HCT116 (cell line): ENCODE measurements around the gene SLC16A12. TPM values are rescaled to one million over a fixed set of nuclear protein-coding genes. Genes with fewer than 3 reads are reported as not detected.

Experiments
- ATAC-seq: fragments of 200-7000 bp; cut with Tn5 transposase; 2 replicates; pipeline ENCODE4 v1.9.1; 2020; ENCODE audit warnings: mild to moderate bottlenecking, moderate library complexity
- BruUV-seq: library from RNA; stranded (reverse); fragments of 400-500 nt; replicated peaks from 2 replicates; lab custom pipeline; 2021; lab: Mats Ljungman, UMichigan
- CTCF ChIA-PET: fragments of 300-600 bp; sonication (Branson Sonifier 250); formaldehyde crosslinking; loops from one replicate; lab custom pipeline; 2021; ENCODE audit warnings: antibody characterized with exemption; lab: Charles Lee
- POLR2A ChIA-PET: fragments of 300-600, 350-600 bp; sonication (Branson Sonifier 250); formaldehyde crosslinking; loops from one replicate; lab custom pipeline; 2021; ENCODE audit warnings: antibody characterized with exemption; lab: Charles Lee
- RAD21 ChIA-PET, 2 experiments: fragments of 300-600 bp; sonication (Branson Sonifier 250); formaldehyde crosslinking; loops; one replicate each; lab custom pipeline; 2023; ENCODE audit warnings: low total read pairs in 2 of 2; ENCODE audit not compliant: uncharacterized antibody in 2 of 2, unreplicated experiment in 2 of 2, low non-redundant PET in 1 of 2; lab: Charles Lee
- DNase-seq: peaks from one replicate; pipeline ENCODE4 v3.0.0-alpha.2; 2010; ENCODE audit warnings: low read depth, low spot score
- H2AFZ ChIP-seq: fragments of 200-600 bp; shearing (Covaris generic), sonication (generic); 2 replicates; pipeline ENCODE4 v1.6.1; 2017; ENCODE audit warnings: low read depth, mixed run types, mixed read lengths, antibody characterized with exemption, low read length; ENCODE audit not compliant: poor library complexity, severe bottlenecking
- H3K27ac ChIP-seq: 2 replicates; pipeline ENCODE4 v1.5.1; 2012; ENCODE audit warnings: low read depth, low read length
- H3K27me3 ChIP-seq: fragments of 200-600 bp; sonication (generic); 2 replicates; pipeline ENCODE4 v1.6.1; 2016; ENCODE audit warnings: mixed run types, low read length, mixed read lengths; ENCODE audit not compliant: insufficient read depth
- H3K36me3 ChIP-seq, 2 experiments: fragments of 200-500 bp in 1 of 2; fragments of 200-600 bp in 1 of 2; sonication (Bioruptor generic) in 1 of 2; sonication (generic) in 1 of 2; 2 replicates each; pipeline versions ENCODE4 v1.5.1 to v1.6.1; 2014 to 2016; ENCODE audit warnings: low read length in 2 of 2, inconsistent platforms in 1 of 2, mixed read lengths in 1 of 2, mixed run types in 1 of 2; ENCODE audit not compliant: insufficient read depth in 2 of 2, control insufficient read depth in 1 of 2
- H3K4me1 ChIP-seq, 2 experiments: fragments of 200-600 bp in 1 of 2; sonication (generic) in 1 of 2; 2 replicates each; pipeline versions ENCODE4 v1.5.1 to v1.6.1; 2012 to 2017; ENCODE audit warnings: low read length in 2 of 2, inconsistent platforms in 1 of 2, mild to moderate bottlenecking in 1 of 2, mixed read lengths in 1 of 2, mixed run types in 1 of 2, moderate library complexity in 1 of 2; ENCODE audit not compliant: insufficient read depth in 2 of 2, control insufficient read depth in 1 of 2
- H3K4me2 ChIP-seq: fragments of 200-600 bp; sonication (generic); 2 replicates; pipeline ENCODE4 v1.6.1; 2017; ENCODE audit warnings: mixed run types, low read length, mixed read lengths
- H3K4me3 ChIP-seq, 2 experiments: fragments of 200-600 bp in 1 of 2; sonication (generic) in 1 of 2; replicated peaks in 1 of 2; 2 replicates each; pipeline ENCODE4 v1.5.1; 2011 to 2016; ENCODE audit warnings: low read length in 2 of 2, control low read depth in 1 of 2, low read depth in 1 of 2, mild to moderate bottlenecking in 1 of 2, mixed read lengths in 1 of 2, mixed run types in 1 of 2
- H3K79me2 ChIP-seq: fragments of 200-600 bp; sonication (generic); 2 replicates; pipeline ENCODE4 v1.6.1; 2017; ENCODE audit warnings: mild to moderate bottlenecking, mixed run types, low read length, moderate library complexity, mixed read lengths; ENCODE audit not compliant: insufficient read depth
- H3K9ac ChIP-seq: fragments of 200-600 bp; sonication (generic); 2 replicates; pipeline ENCODE4 v1.6.1; 2016; ENCODE audit warnings: low read length, mixed read lengths
- H3K9me2 ChIP-seq: fragments of 200-600 bp; sonication (generic), shearing (Covaris generic); 2 replicates; pipeline ENCODE4 v1.6.1; 2017; ENCODE audit warnings: mixed run types, mild to moderate bottlenecking, moderate library complexity; ENCODE audit not compliant: insufficient read depth
- H3K9me3 ChIP-seq, 2 experiments: fragments of 200-500 bp in 1 of 2; fragments of 200-600 bp in 1 of 2; sonication (Bioruptor generic) in 1 of 2; sonication (generic) in 1 of 2; 2 replicates each; pipeline ENCODE4 v1.6.1; 2014 to 2017; ENCODE audit warnings: low read length in 2 of 2, mixed read lengths in 2 of 2, inconsistent platforms in 1 of 2, low read depth in 1 of 2, mild to moderate bottlenecking in 1 of 2, mixed run types in 1 of 2, moderate library complexity in 1 of 2; ENCODE audit not compliant: control insufficient read depth in 1 of 2, insufficient read depth in 1 of 2
- H4K20me1 ChIP-seq: fragments of 200-600 bp; sonication (generic), shearing (Covaris generic); 2 replicates; pipeline ENCODE4 v1.6.1; 2017; ENCODE audit warnings: mixed run types, mild to moderate bottlenecking, moderate library complexity; ENCODE audit not compliant: insufficient read depth
- CBX3 ChIP-seq: IDR thresholded peaks from 2 replicates; pipeline ENCODE4 v1.6.1; 2012; ENCODE audit warnings: low read depth
- CEBPB ChIP-seq: IDR thresholded peaks from 2 replicates; pipeline ENCODE4 v1.6.1; 2012; ENCODE audit warnings: low read depth
- EGR1 ChIP-seq: IDR thresholded peaks from 2 replicates; pipeline ENCODE4 v1.6.1; 2012; ENCODE audit warnings: low read depth
- FOSL1 ChIP-seq: IDR thresholded peaks from 2 replicates; pipeline ENCODE4 v1.6.1; 2012; ENCODE audit warnings: low read depth
- JUND ChIP-seq: IDR thresholded peaks from 2 replicates; pipeline ENCODE4 v1.6.1; 2012
- POLR2AphosphoS5 ChIP-seq: IDR thresholded peaks from 2 replicates; pipeline ENCODE4 v1.6.1; 2011; ENCODE audit warnings: mild to moderate bottlenecking, low read depth, low read length, moderate library complexity
- SIN3A ChIP-seq: IDR thresholded peaks from 2 replicates; pipeline ENCODE4 v1.6.1; 2012; ENCODE audit warnings: low read depth
- SP1 ChIP-seq: IDR thresholded peaks from 2 replicates; pipeline ENCODE4 v1.6.1; 2012; ENCODE audit warnings: low read depth
- SRF ChIP-seq: IDR thresholded peaks from 2 replicates; pipeline ENCODE4 v1.6.1; 2012; ENCODE audit warnings: low read depth
- YY1 ChIP-seq: IDR thresholded peaks from 2 replicates; pipeline ENCODE4 v1.6.1; 2011; ENCODE audit warnings: low read length, low read depth, moderate library complexity, mild to moderate bottlenecking; ENCODE audit not compliant: insufficient replicate concordance; ENCODE audit errors: extremely low read depth
- ZNF274 ChIP-seq: fragments of 200-500 bp; sonication (Bioruptor generic); IDR thresholded peaks from 2 replicates; pipeline ENCODE4 v1.6.1; 2014; ENCODE audit warnings: mild to moderate bottlenecking, low read depth, low read length, inconsistent platforms
- intact Hi-C: fragments of 100-400 bp; cut with micrococcal nuclease; formaldehyde crosslinking; loops from 2 replicates; pipeline ENCODE4 v1.10.0; 2022
- total RNA-seq: library from RNA; stranded (reverse); gene quantifications from one replicate; pipeline ENCODE4 v1.2.1, GENCODE V29; 2021; ENCODE audit not compliant: unreplicated experiment
- TF ChIP-seq, protein P1 (sequence below): IDR thresholded peaks from 2 replicates; pipeline ENCODE4 v1.6.1; 2012
- TF ChIP-seq, protein P2 (sequence below): IDR thresholded peaks from 2 replicates; pipeline ENCODE4 v1.6.1; 2012
- TF ChIP-seq, protein P3 (sequence below), 3 experiments: fragments of 200-600 bp in 1 of 3; sonication (generic) in 1 of 3; IDR thresholded peaks in 2 of 3; conservative IDR thresholded peaks in 1 of 3; 2 replicates each; pipeline ENCODE4 v1.5.1; 2012 to 2017; ENCODE audit warnings: low read depth in 2 of 3, low read length in 2 of 3, antibody characterized with exemption in 1 of 3, borderline replicate concordance in 1 of 3, control low read depth in 1 of 3, mild to moderate bottlenecking in 1 of 3, mixed read lengths in 1 of 3, mixed run types in 1 of 3, moderate library complexity in 1 of 3; ENCODE audit not compliant: insufficient read depth in 1 of 3
- TF ChIP-seq, protein P4 (sequence below): IDR thresholded peaks from 2 replicates; pipeline ENCODE4 v1.6.1; 2011; ENCODE audit warnings: mild to moderate bottlenecking, low read length, moderate library complexity; ENCODE audit not compliant: insufficient replicate concordance; ENCODE audit errors: extremely low read depth

Gene SLC16A12
- total RNA-seq, 1 experiment from 2014 or later = not detected

DNA sequence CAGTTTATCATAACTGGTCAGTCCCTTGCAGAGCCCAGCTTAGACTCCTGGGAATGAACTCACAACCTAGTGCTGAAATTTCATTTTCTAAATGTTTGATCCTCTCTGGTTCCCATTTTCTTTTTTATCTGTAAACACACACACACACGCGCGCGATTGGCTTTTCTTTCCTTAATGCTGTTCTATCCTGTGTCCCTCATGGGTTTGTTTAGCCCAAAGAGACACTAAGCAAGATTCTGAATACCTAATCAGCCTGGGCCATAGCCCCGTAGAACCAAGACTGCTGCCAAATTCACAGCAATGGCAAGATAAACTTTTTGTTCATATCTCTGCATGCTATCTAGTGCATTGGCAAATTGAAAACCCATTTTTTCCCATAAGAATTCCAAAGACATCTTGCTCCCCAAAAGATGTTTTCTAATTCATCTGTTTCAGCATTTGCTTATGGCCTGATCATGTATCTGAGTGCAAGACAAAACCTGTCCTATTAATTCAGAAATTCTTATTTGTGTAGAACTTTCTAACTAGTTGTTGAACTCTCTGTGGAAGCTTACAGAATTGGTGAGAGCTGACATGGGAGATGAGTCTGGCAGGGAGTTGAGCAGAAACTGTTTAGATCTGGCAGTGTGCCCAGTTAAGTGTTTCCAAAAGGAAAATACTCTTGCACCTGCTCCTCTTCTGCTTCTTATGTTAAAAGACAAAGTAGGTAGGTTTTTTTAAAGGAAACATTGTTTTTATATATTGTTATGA, 144.7 kb downstream of the SLC16A12 start:
- CTCF ChIA-PET = interaction anchor here (0.7 to 3.0 kb wide), 2 partner anchors 21 to 91 kb away, joined by 3 to 11 read pairs; no protein-coding TSS in a partner anchor
- POLR2A ChIA-PET = no interaction called here
- BruUV-seq = no TSS peak

More for the DNA sequence above, 144.7 kb downstream of the SLC16A12 start:
- DNase-seq (no peak), ATAC-seq (no peak)
- Histone ChIP-seq H3K4me3 (no peak overlapping the region), H3K9ac (no peak overlapping the region), H3K36me3 (no peaks in the 10 kb centered on the region), H3K4me2 (no peak overlapping the region), H3K9me2 (no peaks in the 10 kb centered on the region), H2AFZ (no peak overlapping the region), H4K20me1 (no peaks in the 10 kb centered on the region), H3K27ac (no peak overlapping the region), H3K79me2 (no peaks in the 10 kb centered on the region), H3K4me1 (peaks cover 2 to 11% of the 10 kb centered on the region in 2 experiments; a peak in 3 of 4 replicates), H3K9me3 (no peaks in the 10 kb centered on the region), H3K27me3 (no peaks in the 10 kb centered on the region)
- intact Hi-C loops = no loop called here
- RAD21 ChIA-PET = no interaction called here
- TF ChIP-seq EGR1 = no peak
- no peak for TF ChIP-seq SRF
- TF ChIP-seq CBX3 = no peak
- TF ChIP-seq POLR2AphosphoS5 = no peak
- TF ChIP-seq JUND = no peak
- TF ChIP-seq FOSL1 = no peak
- TF ChIP-seq, protein P1, sequence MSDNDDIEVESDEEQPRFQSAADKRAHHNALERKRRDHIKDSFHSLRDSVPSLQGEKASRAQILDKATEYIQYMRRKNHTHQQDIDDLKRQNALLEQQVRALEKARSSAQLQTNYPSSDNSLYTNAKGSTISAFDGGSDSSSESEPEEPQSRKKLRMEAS = no peak
- TF ChIP-seq CEBPB = no peak
- TF ChIP-seq YY1 = no peak
- TF ChIP-seq ZNF274 = no peak
- TF ChIP-seq, protein P2, sequence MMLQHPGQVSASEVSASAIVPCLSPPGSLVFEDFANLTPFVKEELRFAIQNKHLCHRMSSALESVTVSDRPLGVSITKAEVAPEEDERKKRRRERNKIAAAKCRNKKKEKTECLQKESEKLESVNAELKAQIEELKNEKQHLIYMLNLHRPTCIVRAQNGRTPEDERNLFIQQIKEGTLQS = no peak
- TF ChIP-seq, protein P3, sequence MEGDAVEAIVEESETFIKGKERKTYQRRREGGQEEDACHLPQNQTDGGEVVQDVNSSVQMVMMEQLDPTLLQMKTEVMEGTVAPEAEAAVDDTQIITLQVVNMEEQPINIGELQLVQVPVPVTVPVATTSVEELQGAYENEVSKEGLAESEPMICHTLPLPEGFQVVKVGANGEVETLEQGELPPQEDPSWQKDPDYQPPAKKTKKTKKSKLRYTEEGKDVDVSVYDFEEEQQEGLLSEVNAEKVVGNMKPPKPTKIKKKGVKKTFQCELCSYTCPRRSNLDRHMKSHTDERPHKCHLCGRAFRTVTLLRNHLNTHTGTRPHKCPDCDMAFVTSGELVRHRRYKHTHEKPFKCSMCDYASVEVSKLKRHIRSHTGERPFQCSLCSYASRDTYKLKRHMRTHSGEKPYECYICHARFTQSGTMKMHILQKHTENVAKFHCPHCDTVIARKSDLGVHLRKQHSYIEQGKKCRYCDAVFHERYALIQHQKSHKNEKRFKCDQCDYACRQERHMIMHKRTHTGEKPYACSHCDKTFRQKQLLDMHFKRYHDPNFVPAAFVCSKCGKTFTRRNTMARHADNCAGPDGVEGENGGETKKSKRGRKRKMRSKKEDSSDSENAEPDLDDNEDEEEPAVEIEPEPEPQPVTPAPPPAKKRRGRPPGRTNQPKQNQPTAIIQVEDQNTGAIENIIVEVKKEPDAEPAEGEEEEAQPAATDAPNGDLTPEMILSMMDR (IDR thresholded peaks at IDR 0.05 in 2 of 3, conservative IDR thresholded peaks at IDR 0.05 in 1 of 3; ENCODE audit: borderline replicate concordance in 1 of 3, insufficient read depth in 1 of 3, low read depth in 2 of 3, low read length in 2 of 3) = no peak
- no peak for TF ChIP-seq SP1
- TF ChIP-seq, protein P4, sequence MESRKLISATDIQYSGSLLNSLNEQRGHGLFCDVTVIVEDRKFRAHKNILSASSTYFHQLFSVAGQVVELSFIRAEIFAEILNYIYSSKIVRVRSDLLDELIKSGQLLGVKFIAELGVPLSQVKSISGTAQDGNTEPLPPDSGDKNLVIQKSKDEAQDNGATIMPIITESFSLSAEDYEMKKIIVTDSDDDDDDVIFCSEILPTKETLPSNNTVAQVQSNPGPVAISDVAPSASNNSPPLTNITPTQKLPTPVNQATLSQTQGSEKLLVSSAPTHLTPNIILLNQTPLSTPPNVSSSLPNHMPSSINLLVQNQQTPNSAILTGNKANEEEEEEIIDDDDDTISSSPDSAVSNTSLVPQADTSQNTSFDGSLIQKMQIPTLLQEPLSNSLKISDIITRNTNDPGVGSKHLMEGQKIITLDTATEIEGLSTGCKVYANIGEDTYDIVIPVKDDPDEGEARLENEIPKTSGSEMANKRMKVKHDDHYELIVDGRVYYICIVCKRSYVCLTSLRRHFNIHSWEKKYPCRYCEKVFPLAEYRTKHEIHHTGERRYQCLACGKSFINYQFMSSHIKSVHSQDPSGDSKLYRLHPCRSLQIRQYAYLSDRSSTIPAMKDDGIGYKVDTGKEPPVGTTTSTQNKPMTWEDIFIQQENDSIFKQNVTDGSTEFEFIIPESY = no peak
- no peak for TF ChIP-seq SIN3A
- TF ChIP-seq, all 23 proteins: peak for 0
